ENCODE measurements around the gene ARHGAP26. TPM values are rescaled to one million over a fixed set of nuclear protein-coding genes. Genes with fewer than 3 reads are reported as not detected.

ARHGAP26 gene
- total and polyA plus RNA-seq, 2 experiments from 2014 or later = 9.5 to 16.8 TPM

- H3K27me3 Mint-ChIP-seq (ENCODE audit: insufficient read depth, low read depth, poor library complexity) = peaks cover 6% of the 10 kb centered on the region
- Histone ChIP-seq H2AFZ (no peak overlapping the region), H3K4me3 (no peak overlapping the region), H3K27me3 (ENCODE audit: insufficient read depth) (no peaks in the 10 kb centered on the region), H3K36me3 (ENCODE audit: insufficient read depth) (no peaks in the 10 kb centered on the region), H3F3A (replicated peaks; ENCODE audit: low read depth) (no peaks in the 10 kb centered on the region), H3K4me2 (no peak overlapping the region), H3K4me1 (ENCODE audit: insufficient read depth) (no peaks in the 10 kb centered on the region), H3K27ac (ENCODE audit: low read depth) (no peak overlapping the region), H3K9me2 (ENCODE audit: insufficient read depth) (0 out of 2 replicates have a peak, but pooled peaks cover 11% of the 10 kb centered on the region), H3K79me2 (replicated peaks; ENCODE audit: insufficient read depth) (no peaks in the 10 kb centered on the region), H4K20me1 (replicated peaks; ENCODE audit: insufficient read depth) (no peaks in the 10 kb centered on the region)
- H3K9me3 Mint-ChIP-seq = no peaks in the 10 kb centered on the region; the same call in 1 of the 3 replicates
- H3K27ac Mint-ChIP-seq = no peak overlapping the region
- no peak for DNase-seq (ENCODE audit: low spot score)
- TF ChIP-seq NANOG (IDR thresholded peaks at IDR 0.05; ENCODE audit: borderline replicate concordance) = no peak
- TF ChIP-seq ZNF114 (CRISPR knock-in tag; IDR thresholded peaks at IDR 0.05) = no peak
- TF ChIP-seq STAT1 (IDR thresholded peaks at IDR 0.05; ENCODE audit: unreplicated experiment) = no peak
- no peak for TF ChIP-seq ZNF462 (CRISPR knock-in tag; IDR thresholded peaks at IDR 0.05)
- TF ChIP-seq CREB1 (CRISPR knock-in tag; IDR thresholded peaks at IDR 0.05; ENCODE audit: low read depth) = no peak
- TF ChIP-seq, protein P1, sequence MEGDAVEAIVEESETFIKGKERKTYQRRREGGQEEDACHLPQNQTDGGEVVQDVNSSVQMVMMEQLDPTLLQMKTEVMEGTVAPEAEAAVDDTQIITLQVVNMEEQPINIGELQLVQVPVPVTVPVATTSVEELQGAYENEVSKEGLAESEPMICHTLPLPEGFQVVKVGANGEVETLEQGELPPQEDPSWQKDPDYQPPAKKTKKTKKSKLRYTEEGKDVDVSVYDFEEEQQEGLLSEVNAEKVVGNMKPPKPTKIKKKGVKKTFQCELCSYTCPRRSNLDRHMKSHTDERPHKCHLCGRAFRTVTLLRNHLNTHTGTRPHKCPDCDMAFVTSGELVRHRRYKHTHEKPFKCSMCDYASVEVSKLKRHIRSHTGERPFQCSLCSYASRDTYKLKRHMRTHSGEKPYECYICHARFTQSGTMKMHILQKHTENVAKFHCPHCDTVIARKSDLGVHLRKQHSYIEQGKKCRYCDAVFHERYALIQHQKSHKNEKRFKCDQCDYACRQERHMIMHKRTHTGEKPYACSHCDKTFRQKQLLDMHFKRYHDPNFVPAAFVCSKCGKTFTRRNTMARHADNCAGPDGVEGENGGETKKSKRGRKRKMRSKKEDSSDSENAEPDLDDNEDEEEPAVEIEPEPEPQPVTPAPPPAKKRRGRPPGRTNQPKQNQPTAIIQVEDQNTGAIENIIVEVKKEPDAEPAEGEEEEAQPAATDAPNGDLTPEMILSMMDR (conservative IDR thresholded peaks at IDR 0.05; ENCODE audit: low read depth in 2 of 2) = no peak
- no peak for TF ChIP-seq EZH2 (IDR thresholded peaks at IDR 0.05; ENCODE audit: low read depth, unreplicated experiment)
- no peak for TF ChIP-seq POLR2AphosphoS5 (IDR thresholded peaks at IDR 0.05; ENCODE audit: low read depth)
- no peak for TF ChIP-seq EZH2phosphoT487 (IDR thresholded peaks at IDR 0.05; ENCODE audit: unreplicated experiment)
- TF ChIP-seq ZNF331 (CRISPR knock-in tag; IDR thresholded peaks at IDR 0.05; ENCODE audit: low read depth) = no peak
- TF ChIP-seq, protein P2, sequence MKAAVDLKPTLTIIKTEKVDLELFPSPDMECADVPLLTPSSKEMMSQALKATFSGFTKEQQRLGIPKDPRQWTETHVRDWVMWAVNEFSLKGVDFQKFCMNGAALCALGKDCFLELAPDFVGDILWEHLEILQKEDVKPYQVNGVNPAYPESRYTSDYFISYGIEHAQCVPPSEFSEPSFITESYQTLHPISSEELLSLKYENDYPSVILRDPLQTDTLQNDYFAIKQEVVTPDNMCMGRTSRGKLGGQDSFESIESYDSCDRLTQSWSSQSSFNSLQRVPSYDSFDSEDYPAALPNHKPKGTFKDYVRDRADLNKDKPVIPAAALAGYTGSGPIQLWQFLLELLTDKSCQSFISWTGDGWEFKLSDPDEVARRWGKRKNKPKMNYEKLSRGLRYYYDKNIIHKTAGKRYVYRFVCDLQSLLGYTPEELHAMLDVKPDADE (IDR thresholded peaks at IDR 0.05) = no peak
- TF ChIP-seq JUNB (IDR thresholded peaks at IDR 0.05; ENCODE audit: unreplicated experiment) = no peak
- H3K4me1 Mint-ChIP-seq = peaks cover 4% of the 10 kb centered on the region; the same call in 2 of the 3 replicates
- no peak for ATAC-seq
- no peak overlapping the region for H3K4me3 Mint-ChIP-seq
- no peaks in the 10 kb centered on the region for H3K36me3 Mint-ChIP-seq (ENCODE audit: low read depth)
These were observed 474.8 kb downstream of the ARHGAP26 start for GRCh38 chr5:143244990-143245389.

Measured in GM23338 (cell line).